ENCODE data around the gene TPK1. TPM values are rescaled to one million over a fixed set of nuclear protein-coding genes. Genes with fewer than 3 reads are reported as not detected.

Gene TPK1
- total and polyA plus RNA-seq, 2 of the 4 experiments (the other 2 are of a cell fraction) = 0.38 to 1.8 TPM

DNA sequence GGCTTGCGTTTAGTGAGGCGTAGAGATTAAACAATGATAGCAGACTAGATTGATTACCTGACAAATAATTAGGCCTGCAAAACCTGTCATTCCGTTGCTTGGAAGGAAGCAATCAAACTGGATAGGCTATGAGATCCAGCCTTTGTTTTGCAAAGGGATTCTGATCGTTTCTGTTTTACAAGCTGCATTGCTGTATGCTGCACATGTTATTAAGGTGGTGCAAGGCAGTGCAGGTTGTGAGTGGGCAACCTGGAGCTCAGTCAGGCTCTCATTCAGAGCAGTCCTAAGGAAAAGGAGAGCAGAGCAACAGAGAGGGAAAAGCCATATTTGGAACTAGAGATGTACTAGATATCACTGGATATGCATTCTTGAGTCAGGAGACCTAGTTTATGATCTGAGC lies 425.4 kb downstream of the TPK1 start:
- H3K4me1 ChIP-seq (ENCODE audit: control insufficient read depth, insufficient read depth, low read length) = no peaks in the 10 kb centered on the region
- no peak overlapping the region for H2BK5ac ChIP-seq (ENCODE audit: low read depth, low read length, poor library complexity, severe bottlenecking)
- H3K27ac ChIP-seq (ENCODE audit: insufficient read depth, low read length) = no peak overlapping the region
- H2BK20ac ChIP-seq (ENCODE audit: low read depth, low read length) = no peak overlapping the region
- H2BK15ac ChIP-seq (ENCODE audit: low read depth, low read length) = no peak overlapping the region
- no TSS peak for BruUV-seq (replicated peaks)
- H2BK120ac ChIP-seq (ENCODE audit: low read depth, low read length) = no peak overlapping the region
- no peak overlapping the region for H4K5ac ChIP-seq (ENCODE audit: low read depth, low read length)
- H4K8ac ChIP-seq (ENCODE audit: low read depth in 2 of 2, low read length in 2 of 2) = no peak overlapping the region
- no peaks in the 10 kb centered on the region for H3K27me3 ChIP-seq (ENCODE audit: control insufficient read depth, insufficient read depth, low read length)
- intact Hi-C loops (cut with micrococcal nuclease) (no loop called here), dilution Hi-C loops (cut with HindIII; ENCODE audit: low sequenced_read_pairs, unreplicated experiment) (no loop called here), in situ Hi-C loops (cut with MboI; ENCODE audit: low sequenced_read_pairs) (no loop called here)
- 0% methylated on average over 2 of the region's 4 CpGs; no CpG with 5 or more reads in 1 of the 2 experiments for WGBS, 2 experiments (ENCODE audit: extremely low coverage in 2 of 2, insufficient read length in 1 of 2)
- H3K79me1 ChIP-seq (ENCODE audit: low read depth in 1 of 2, low read length in 2 of 2) = no peaks in the 10 kb centered on the region
- no peaks in the 10 kb centered on the region for H3K36me3 ChIP-seq (ENCODE audit: control insufficient read depth, insufficient read depth, low read length)
- H3K9me3 ChIP-seq (ENCODE audit: control insufficient read depth, insufficient read depth, low read length) = 0 out of 2 replicates have a peak, but pooled peaks cover under 1% of the 10 kb centered on the region
- H2AFZ ChIP-seq (replicated peaks; ENCODE audit: low read length, poor library complexity) = no peak overlapping the region
- H4K20me1 ChIP-seq (ENCODE audit: insufficient read depth, low read length) = no peaks in the 10 kb centered on the region
- no peak overlapping the region for H4K91ac ChIP-seq (ENCODE audit: insufficient read depth, low read depth, low read length)
- no peak overlapping the region for H2AK9ac ChIP-seq (replicated peaks; ENCODE audit: low read depth, low read length, poor library complexity)
- no peak overlapping the region for H3K4ac ChIP-seq (ENCODE audit: low read depth, low read length)
- no peak overlapping the region for H3K18ac ChIP-seq (ENCODE audit: low read depth, low read length)
- no peak overlapping the region for H3K23ac ChIP-seq (ENCODE audit: low read depth, low read length)
- ChIA-PET CTCF (no interaction called here), POLR2A (ENCODE audit: unreplicated experiment) (no interaction called here)
- no peak overlapping the region for H2AK5ac ChIP-seq (ENCODE audit: low read depth, low read length)
- no peak for ATAC-seq (ENCODE audit: low read depth)
- H3K56ac ChIP-seq (ENCODE audit: extremely low read depth, insufficient read depth, low read length) = no peak overlapping the region
- H3K4me3 ChIP-seq (ENCODE audit: insufficient read depth, low read depth, low read length) = no peak overlapping the region
- H3K4me2 ChIP-seq (ENCODE audit: low read depth, low read length) = no peak overlapping the region
- TF ChIP-seq MXI1 (IDR thresholded peaks at IDR 0.05; ENCODE audit: borderline replicate concordance, low read depth, low read length) (no peak), SMC3 (IDR thresholded peaks at IDR 0.05; ENCODE audit: low read depth, low read length) (no peak), CEBPB (IDR thresholded peaks at IDR 0.05; ENCODE audit: low read depth, low read length) (no peak), NFE2L2 (IDR thresholded peaks at IDR 0.05; ENCODE audit: low read depth, low read length) (no peak), MAFK (IDR thresholded peaks at IDR 0.05; ENCODE audit: low read depth, low read length) (no peak), RFX5 (IDR thresholded peaks at IDR 0.05; ENCODE audit: low read depth, low read length) (no peak), BHLHE40 (IDR thresholded peaks at IDR 0.05; ENCODE audit: low read depth, low read length) (no peak), FOS (IDR thresholded peaks at IDR 0.05; ENCODE audit: low read depth, low read length) (no peak), POLR2A (IDR thresholded peaks at IDR 0.05; ENCODE audit: low read depth, low read length) (no peak), MAZ (IDR thresholded peaks at IDR 0.05; ENCODE audit: borderline replicate concordance, low read depth, low read length) (no peak)
- TF ChIP-seq, protein P1, sequence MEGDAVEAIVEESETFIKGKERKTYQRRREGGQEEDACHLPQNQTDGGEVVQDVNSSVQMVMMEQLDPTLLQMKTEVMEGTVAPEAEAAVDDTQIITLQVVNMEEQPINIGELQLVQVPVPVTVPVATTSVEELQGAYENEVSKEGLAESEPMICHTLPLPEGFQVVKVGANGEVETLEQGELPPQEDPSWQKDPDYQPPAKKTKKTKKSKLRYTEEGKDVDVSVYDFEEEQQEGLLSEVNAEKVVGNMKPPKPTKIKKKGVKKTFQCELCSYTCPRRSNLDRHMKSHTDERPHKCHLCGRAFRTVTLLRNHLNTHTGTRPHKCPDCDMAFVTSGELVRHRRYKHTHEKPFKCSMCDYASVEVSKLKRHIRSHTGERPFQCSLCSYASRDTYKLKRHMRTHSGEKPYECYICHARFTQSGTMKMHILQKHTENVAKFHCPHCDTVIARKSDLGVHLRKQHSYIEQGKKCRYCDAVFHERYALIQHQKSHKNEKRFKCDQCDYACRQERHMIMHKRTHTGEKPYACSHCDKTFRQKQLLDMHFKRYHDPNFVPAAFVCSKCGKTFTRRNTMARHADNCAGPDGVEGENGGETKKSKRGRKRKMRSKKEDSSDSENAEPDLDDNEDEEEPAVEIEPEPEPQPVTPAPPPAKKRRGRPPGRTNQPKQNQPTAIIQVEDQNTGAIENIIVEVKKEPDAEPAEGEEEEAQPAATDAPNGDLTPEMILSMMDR (conservative IDR thresholded peaks at IDR 0.05; ENCODE audit: low read depth, low read length) = no peak
- TF ChIP-seq, protein P2, sequence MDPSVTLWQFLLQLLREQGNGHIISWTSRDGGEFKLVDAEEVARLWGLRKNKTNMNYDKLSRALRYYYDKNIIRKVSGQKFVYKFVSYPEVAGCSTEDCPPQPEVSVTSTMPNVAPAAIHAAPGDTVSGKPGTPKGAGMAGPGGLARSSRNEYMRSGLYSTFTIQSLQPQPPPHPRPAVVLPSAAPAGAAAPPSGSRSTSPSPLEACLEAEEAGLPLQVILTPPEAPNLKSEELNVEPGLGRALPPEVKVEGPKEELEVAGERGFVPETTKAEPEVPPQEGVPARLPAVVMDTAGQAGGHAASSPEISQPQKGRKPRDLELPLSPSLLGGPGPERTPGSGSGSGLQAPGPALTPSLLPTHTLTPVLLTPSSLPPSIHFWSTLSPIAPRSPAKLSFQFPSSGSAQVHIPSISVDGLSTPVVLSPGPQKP (IDR thresholded peaks at IDR 0.05; ENCODE audit: borderline replicate concordance, low read depth, low read length) = no peak
- TF ChIP-seq, protein P3, sequence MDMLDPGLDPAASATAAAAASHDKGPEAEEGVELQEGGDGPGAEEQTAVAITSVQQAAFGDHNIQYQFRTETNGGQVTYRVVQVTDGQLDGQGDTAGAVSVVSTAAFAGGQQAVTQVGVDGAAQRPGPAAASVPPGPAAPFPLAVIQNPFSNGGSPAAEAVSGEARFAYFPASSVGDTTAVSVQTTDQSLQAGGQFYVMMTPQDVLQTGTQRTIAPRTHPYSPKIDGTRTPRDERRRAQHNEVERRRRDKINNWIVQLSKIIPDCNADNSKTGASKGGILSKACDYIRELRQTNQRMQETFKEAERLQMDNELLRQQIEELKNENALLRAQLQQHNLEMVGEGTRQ (IDR thresholded peaks at IDR 0.05; ENCODE audit: low read depth, low read length) = no peak
- H3K14ac ChIP-seq (replicated peaks; ENCODE audit: low read depth, low read length) = no peak overlapping the region
- no peaks in the 10 kb centered on the region for H3K9me1 ChIP-seq (ENCODE audit: insufficient read depth, low read length)
- H3K9ac ChIP-seq (ENCODE audit: low read depth, low read length) = no peak overlapping the region
- DNase-seq = no peak
